ENCODE data around the gene PGBD4. TPM values are rescaled to one million over a fixed set of nuclear protein-coding genes. Genes with fewer than 3 reads are reported as not detected.

PGBD4 gene
- polyA plus RNA-seq, 3 donors = 0.38 to 0.93 (median 0.58) TPM

- peaks cover 4 to 9% (median 8%) of the 10 kb centered on the region in 3 donors for H3K27me3 Mint-ChIP-seq (ENCODE audit: low read depth in 3 of 3)
- no peak overlapping the region for H3K4me2 ChIP-seq (replicated peaks; ENCODE audit: extremely low read depth, low read length, poor library complexity, severe bottlenecking)
- no peak for DNase-seq
- H3K36me3 Mint-ChIP-seq = no peaks in the 10 kb centered on the region
- no peak overlapping the region for H3K4me3 ChIP-seq (replicated peaks in 1 of 3; ENCODE audit: low read depth in 2 of 3, low read length in 3 of 3)
- no peaks in the 10 kb centered on the region for H3K79me2 ChIP-seq (ENCODE audit: insufficient read depth, low read length)
- no peak overlapping the region for H3K4me3 Mint-ChIP-seq
- peaks cover 2 to 7% (median 4%) of the 10 kb centered on the region in 7 donors for H3K9me3 Mint-ChIP-seq
- H3K27ac Mint-ChIP-seq = no peak overlapping the region
- H3K4me1 ChIP-seq (ENCODE audit: control insufficient read depth in 1 of 2, insufficient read depth in 2 of 2, low read length in 2 of 2) = no peaks in the 10 kb centered on the region
- no peak overlapping the region for H2AFZ ChIP-seq (ENCODE audit: insufficient read depth, low read depth, low read length, poor library complexity, severe bottlenecking)
- no peak overlapping the region for H3K9ac ChIP-seq (ENCODE audit: insufficient read depth, low read length, poor library complexity, severe bottlenecking)
- H4K20me1 ChIP-seq (ENCODE audit: insufficient read depth, low read length) = no peaks in the 10 kb centered on the region
- intact Hi-C loops (cut with micrococcal nuclease) = no loop called here
- no peaks in the 10 kb centered on the region for H3K36me3 ChIP-seq (replicated peaks in 1 of 2; ENCODE audit: control insufficient read depth in 1 of 2, insufficient read depth in 2 of 2, low read length in 2 of 2)
- peaks cover 0 to 4% of the 10 kb centered on the region in 2 donors for H3K27me3 ChIP-seq (ENCODE audit: control insufficient read depth in 2 of 2, insufficient read depth in 2 of 2, low read length in 2 of 2)
- no peaks in the 10 kb centered on the region for H3K9me3 ChIP-seq (replicated peaks in 1 of 2; ENCODE audit: control insufficient read depth in 1 of 2, insufficient read depth in 1 of 2, low read length in 2 of 2)
- 88% methylated on average over 3 of the region's 6 CpGs for WGBS (ENCODE audit: insufficient coverage)
- H3K4me1 Mint-ChIP-seq = no peaks in the 10 kb centered on the region
- no peak overlapping the region for H3K27ac ChIP-seq (ENCODE audit: low read depth in 1 of 2, low read length in 2 of 2)
- TF ChIP-seq, protein P1, sequence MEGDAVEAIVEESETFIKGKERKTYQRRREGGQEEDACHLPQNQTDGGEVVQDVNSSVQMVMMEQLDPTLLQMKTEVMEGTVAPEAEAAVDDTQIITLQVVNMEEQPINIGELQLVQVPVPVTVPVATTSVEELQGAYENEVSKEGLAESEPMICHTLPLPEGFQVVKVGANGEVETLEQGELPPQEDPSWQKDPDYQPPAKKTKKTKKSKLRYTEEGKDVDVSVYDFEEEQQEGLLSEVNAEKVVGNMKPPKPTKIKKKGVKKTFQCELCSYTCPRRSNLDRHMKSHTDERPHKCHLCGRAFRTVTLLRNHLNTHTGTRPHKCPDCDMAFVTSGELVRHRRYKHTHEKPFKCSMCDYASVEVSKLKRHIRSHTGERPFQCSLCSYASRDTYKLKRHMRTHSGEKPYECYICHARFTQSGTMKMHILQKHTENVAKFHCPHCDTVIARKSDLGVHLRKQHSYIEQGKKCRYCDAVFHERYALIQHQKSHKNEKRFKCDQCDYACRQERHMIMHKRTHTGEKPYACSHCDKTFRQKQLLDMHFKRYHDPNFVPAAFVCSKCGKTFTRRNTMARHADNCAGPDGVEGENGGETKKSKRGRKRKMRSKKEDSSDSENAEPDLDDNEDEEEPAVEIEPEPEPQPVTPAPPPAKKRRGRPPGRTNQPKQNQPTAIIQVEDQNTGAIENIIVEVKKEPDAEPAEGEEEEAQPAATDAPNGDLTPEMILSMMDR (IDR thresholded peaks at IDR 0.05) = no peak
Observed at GRCh38 chr15:34122771-34123183, 20.9 kb downstream of the PGBD4 start.

DNA sequence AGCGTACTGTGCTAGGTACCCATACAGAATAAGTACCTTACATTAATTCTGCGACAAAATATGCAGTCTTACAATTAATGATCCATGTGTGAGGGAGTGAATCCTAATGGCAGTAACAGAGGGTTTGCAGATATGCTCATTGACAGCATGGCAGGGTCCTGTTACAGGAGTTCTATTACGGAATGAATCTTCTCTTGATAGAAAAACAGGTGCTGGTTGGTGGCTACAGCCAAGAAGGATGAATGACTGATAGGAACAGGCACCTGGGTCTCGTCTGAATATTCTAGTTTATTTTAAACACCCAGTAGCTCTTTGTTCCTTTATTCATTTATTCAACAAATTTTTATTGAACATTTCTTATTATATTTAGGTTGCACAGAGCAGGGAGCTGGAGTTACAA lies 22.8 kb downstream of the PGBD4 start:
- H3K27me3 ChIP-seq (ENCODE audit: control insufficient read depth in 2 of 2, insufficient read depth in 2 of 2, low read length in 2 of 2) = peaks cover 0 to 4% of the 10 kb centered on the region in 2 donors
- H3K27ac Mint-ChIP-seq = no peak overlapping the region
- TF ChIP-seq, protein P1 (IDR thresholded peaks at IDR 0.05) = no peak
- H3K9me3 ChIP-seq (replicated peaks in 1 of 2; ENCODE audit: control insufficient read depth in 1 of 2, insufficient read depth in 1 of 2, low read length in 2 of 2) = no peaks in the 10 kb centered on the region
- H3K36me3 Mint-ChIP-seq = no peaks in the 10 kb centered on the region
- no peak overlapping the region for H2AFZ ChIP-seq (ENCODE audit: insufficient read depth, low read depth, low read length, poor library complexity, severe bottlenecking)
- H3K27ac ChIP-seq (ENCODE audit: low read depth in 1 of 2, low read length in 2 of 2) = no peak overlapping the region
- intact Hi-C loops (cut with micrococcal nuclease) = no loop called here
- no peak for DNase-seq
- no peaks in the 10 kb centered on the region for H4K20me1 ChIP-seq (ENCODE audit: insufficient read depth, low read length)
- H3K4me1 Mint-ChIP-seq = no peaks in the 10 kb centered on the region
- no peaks in the 10 kb centered on the region for H3K79me2 ChIP-seq (ENCODE audit: insufficient read depth, low read length)
- H3K4me1 ChIP-seq (ENCODE audit: control insufficient read depth in 1 of 2, insufficient read depth in 2 of 2, low read length in 2 of 2) = no peaks in the 10 kb centered on the region
- H3K9me3 Mint-ChIP-seq = peaks cover 2 to 7% (median 4%) of the 10 kb centered on the region in 7 donors
- 100% methylated on average over 1 of the region's 4 CpGs for WGBS (ENCODE audit: insufficient coverage)
- H3K9ac ChIP-seq (ENCODE audit: insufficient read depth, low read length, poor library complexity, severe bottlenecking) = no peak overlapping the region
- H3K4me3 ChIP-seq (replicated peaks in 1 of 3; ENCODE audit: low read depth in 2 of 3, low read length in 3 of 3) = no peak overlapping the region
- H3K27me3 Mint-ChIP-seq (ENCODE audit: low read depth in 3 of 3) = peaks cover 4 to 9% (median 8%) of the 10 kb centered on the region in 3 donors
- H3K4me3 Mint-ChIP-seq = no peak overlapping the region
- no peaks in the 10 kb centered on the region for H3K36me3 ChIP-seq (replicated peaks in 1 of 2; ENCODE audit: control insufficient read depth in 1 of 2, insufficient read depth in 2 of 2, low read length in 2 of 2)
- H3K4me2 ChIP-seq (replicated peaks; ENCODE audit: extremely low read depth, low read length, poor library complexity, severe bottlenecking) = no peak overlapping the region
